A673 (cell line): ENCODE data around the gene NECTIN1.

ENCODE experiments used
- CTCF ChIP-seq: fragments of 300-800, 200-600 bp; sonication (generic); conservative IDR thresholded peaks from 2 replicates; pipeline ENCODE4 v1.5.1; 2017; ENCODE audit warnings: low read depth, mild to moderate bottlenecking, antibody characterized with exemption, low read length, moderate library complexity, mixed read lengths
- EZH2 ChIP-seq: fragments of 200-600 bp; sonication (generic); IDR thresholded peaks from 2 replicates; pipeline ENCODE4 v1.6.1; 2017; ENCODE audit warnings: borderline replicate concordance, low read depth, mild to moderate bottlenecking, mixed read lengths, antibody characterized with exemption, low read length; ENCODE audit not compliant: poor library complexity, severe bottlenecking

- no peak for TF ChIP-seq EZH2
- TF ChIP-seq CTCF, result no peak
Measured at GRCh38 chr11:119778391-119779194, 49.6 kb upstream of the NECTIN1 start.
